Pericardium fibroblast (primary cell): ENCODE measurements around the gene VDAC1. TPM values are rescaled to one million over a fixed set of nuclear protein-coding genes. Genes with fewer than 3 reads are reported as not detected.

Experiments
- total RNA-seq: library from RNA; depleted of rRNA; stranded (reverse); fragments of >200 nt; gene quantifications from 2 replicates; pipeline ENCODE4 v1.2.3, GENCODE V29; 2015

The VDAC1 gene, protein sequence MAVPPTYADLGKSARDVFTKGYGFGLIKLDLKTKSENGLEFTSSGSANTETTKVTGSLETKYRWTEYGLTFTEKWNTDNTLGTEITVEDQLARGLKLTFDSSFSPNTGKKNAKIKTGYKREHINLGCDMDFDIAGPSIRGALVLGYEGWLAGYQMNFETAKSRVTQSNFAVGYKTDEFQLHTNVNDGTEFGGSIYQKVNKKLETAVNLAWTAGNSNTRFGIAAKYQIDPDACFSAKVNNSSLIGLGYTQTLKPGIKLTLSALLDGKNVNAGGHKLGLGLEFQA
- 185 and 237 TPM in 2 replicates for total RNA-seq

DNA sequence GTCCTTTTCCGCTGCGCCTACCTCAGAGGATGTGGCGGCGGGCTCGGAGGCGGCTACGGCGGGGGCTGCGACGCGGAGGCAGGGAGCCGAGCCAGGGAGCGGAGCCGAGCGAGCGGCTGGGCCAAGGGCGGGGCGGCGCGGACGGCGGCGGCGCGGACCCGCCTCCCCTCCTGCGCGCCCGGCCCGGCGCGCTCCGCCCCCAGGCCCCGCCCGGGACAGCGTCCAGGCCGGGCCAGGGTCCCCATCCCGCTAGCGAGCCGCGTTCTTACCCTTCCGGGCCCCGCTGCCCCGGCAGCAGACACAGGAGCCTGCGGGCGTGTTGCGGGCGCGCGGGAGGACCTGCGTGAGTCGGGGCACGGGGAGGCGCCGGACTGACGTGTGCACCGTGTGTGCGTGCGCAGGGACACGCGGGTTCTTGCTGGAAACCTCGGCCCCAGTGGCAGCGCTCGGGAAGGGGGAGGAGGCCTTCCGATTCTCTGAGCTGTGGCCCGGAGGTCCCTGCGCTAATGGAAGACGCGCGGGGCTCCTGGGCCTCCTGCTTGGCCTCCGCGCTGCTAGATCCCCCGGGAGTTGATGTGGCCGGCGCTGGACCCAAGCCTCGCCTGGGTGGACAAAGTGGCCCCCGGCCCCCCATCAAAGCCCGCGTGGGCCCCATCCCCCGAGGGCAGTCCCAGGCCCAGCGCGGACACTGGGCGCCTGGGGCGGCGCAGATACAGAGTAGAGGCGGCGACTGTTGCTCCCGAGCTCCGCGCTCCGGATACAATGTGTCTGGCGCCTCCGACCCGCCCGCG is at the start of gene VDAC1:
TSS of gene VDAC1 (minus strand) at position 350 of the 791 bp plus-strand sequence. CDS start 11,963 bp downstream, outside the sequence.

GRCh38 chr5:133968204-133968980 is 36.4 kb downstream of the VDAC1 start, which contains the start of gene C5orf15:
TSS of gene C5orf15 (minus strand) at chr5:133968625. CDS start at chr5:133968584, 41 bp downstream.

Other genes with a start within 250 kb of the VDAC1 start
- 54.2 and 58.6 TPM in 2 replicates for gene C5orf15, start 36.4 kb downstream of the VDAC1 start, total RNA-seq
- gene TCF7, start 109.7 kb upstream of the VDAC1 start, total RNA-seq: 0.09 and 0.23 TPM in 2 replicates
- 117 and 265 TPM in 2 replicates for gene SKP1, start 172.0 kb upstream of the VDAC1 start, total RNA-seq
- 110 and 136 TPM in 2 replicates for gene PPP2CA, start 221.1 kb upstream of the VDAC1 start, total RNA-seq